Ishikawa (cell line): ENCODE data around the gene STAT4.

Experiments used
- CEBPB ChIP-seq: IDR thresholded peaks from 2 replicates; pipeline ENCODE4 v1.6.1; 2012
- CREB1 ChIP-seq: IDR thresholded peaks from 2 replicates; pipeline ENCODE4 v1.6.1; 2012; ENCODE audit warnings: low read depth
- EGR1 ChIP-seq: IDR thresholded peaks from 2 replicates; pipeline ENCODE4 v1.6.1; 2012
- EP300 ChIP-seq: IDR thresholded peaks from 2 replicates; pipeline ENCODE4 v1.6.1; 2012; ENCODE audit warnings: borderline replicate concordance
- FOXM1 ChIP-seq: IDR thresholded peaks from 2 replicates; pipeline ENCODE4 v1.6.1; 2012; ENCODE audit warnings: low read depth, borderline replicate concordance
- RAD21 ChIP-seq: IDR thresholded peaks from 2 replicates; pipeline ENCODE4 v1.6.1; 2012; ENCODE audit warnings: low read depth
- TAF1 ChIP-seq: IDR thresholded peaks from 2 replicates; pipeline ENCODE4 v1.6.1; 2012; ENCODE audit warnings: low read depth, mild to moderate bottlenecking
- TCF12 ChIP-seq: IDR thresholded peaks from 2 replicates; pipeline ENCODE4 v1.6.1; 2012; ENCODE audit warnings: low read depth
- TEAD4 ChIP-seq: IDR thresholded peaks from 2 replicates; pipeline ENCODE4 v1.6.1; 2012
- YY1 ChIP-seq: IDR thresholded peaks from 2 replicates; pipeline ENCODE4 v1.6.1; 2012; ENCODE audit warnings: low read depth
- ZBTB7A ChIP-seq: IDR thresholded peaks from 2 replicates; pipeline ENCODE4 v1.6.1; 2012; ENCODE audit warnings: low read depth
- TF ChIP-seq, protein P1 (sequence below): IDR thresholded peaks from 2 replicates; pipeline ENCODE4 v1.6.1; 2012
- TF ChIP-seq, protein P2 (sequence below): IDR thresholded peaks from 2 replicates; pipeline ENCODE4 v1.6.1; 2012; ENCODE audit warnings: low read depth, mild to moderate bottlenecking
- TF ChIP-seq, protein P3 (sequence below): IDR thresholded peaks from 2 replicates; pipeline ENCODE4 v1.6.1; 2012

GRCh38 chr2:191128911-191129304 lies 21.9 kb downstream of the STAT4 start:
- TF ChIP-seq CEBPB (no peak), EGR1 (no peak), CREB1 (no peak), TCF12 (no peak), EP300 (no peak), TAF1 (no peak), FOXM1 (no peak), YY1 (no peak), ZBTB7A (no peak), RAD21 (no peak), TEAD4 (no peak)
- TF ChIP-seq, protein P1, sequence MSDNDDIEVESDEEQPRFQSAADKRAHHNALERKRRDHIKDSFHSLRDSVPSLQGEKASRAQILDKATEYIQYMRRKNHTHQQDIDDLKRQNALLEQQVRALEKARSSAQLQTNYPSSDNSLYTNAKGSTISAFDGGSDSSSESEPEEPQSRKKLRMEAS, result no peak
- TF ChIP-seq, protein P2, sequence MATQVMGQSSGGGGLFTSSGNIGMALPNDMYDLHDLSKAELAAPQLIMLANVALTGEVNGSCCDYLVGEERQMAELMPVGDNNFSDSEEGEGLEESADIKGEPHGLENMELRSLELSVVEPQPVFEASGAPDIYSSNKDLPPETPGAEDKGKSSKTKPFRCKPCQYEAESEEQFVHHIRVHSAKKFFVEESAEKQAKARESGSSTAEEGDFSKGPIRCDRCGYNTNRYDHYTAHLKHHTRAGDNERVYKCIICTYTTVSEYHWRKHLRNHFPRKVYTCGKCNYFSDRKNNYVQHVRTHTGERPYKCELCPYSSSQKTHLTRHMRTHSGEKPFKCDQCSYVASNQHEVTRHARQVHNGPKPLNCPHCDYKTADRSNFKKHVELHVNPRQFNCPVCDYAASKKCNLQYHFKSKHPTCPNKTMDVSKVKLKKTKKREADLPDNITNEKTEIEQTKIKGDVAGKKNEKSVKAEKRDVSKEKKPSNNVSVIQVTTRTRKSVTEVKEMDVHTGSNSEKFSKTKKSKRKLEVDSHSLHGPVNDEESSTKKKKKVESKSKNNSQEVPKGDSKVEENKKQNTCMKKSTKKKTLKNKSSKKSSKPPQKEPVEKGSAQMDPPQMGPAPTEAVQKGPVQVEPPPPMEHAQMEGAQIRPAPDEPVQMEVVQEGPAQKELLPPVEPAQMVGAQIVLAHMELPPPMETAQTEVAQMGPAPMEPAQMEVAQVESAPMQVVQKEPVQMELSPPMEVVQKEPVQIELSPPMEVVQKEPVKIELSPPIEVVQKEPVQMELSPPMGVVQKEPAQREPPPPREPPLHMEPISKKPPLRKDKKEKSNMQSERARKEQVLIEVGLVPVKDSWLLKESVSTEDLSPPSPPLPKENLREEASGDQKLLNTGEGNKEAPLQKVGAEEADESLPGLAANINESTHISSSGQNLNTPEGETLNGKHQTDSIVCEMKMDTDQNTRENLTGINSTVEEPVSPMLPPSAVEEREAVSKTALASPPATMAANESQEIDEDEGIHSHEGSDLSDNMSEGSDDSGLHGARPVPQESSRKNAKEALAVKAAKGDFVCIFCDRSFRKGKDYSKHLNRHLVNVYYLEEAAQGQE, result no peak
- TF ChIP-seq, protein P3, sequence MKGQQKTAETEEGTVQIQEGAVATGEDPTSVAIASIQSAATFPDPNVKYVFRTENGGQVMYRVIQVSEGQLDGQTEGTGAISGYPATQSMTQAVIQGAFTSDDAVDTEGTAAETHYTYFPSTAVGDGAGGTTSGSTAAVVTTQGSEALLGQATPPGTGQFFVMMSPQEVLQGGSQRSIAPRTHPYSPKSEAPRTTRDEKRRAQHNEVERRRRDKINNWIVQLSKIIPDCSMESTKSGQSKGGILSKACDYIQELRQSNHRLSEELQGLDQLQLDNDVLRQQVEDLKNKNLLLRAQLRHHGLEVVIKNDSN, result no peak
